ENCODE results near the gene EEFSEC. TPM values are rescaled to one million over a fixed set of nuclear protein-coding genes. Genes with fewer than 3 reads are reported as not detected.

EEFSEC gene
- total and polyA plus RNA-seq, 2 of the 4 experiments (the other 2 are of a cell fraction) = 4.5 to 9.3 TPM

DNA sequence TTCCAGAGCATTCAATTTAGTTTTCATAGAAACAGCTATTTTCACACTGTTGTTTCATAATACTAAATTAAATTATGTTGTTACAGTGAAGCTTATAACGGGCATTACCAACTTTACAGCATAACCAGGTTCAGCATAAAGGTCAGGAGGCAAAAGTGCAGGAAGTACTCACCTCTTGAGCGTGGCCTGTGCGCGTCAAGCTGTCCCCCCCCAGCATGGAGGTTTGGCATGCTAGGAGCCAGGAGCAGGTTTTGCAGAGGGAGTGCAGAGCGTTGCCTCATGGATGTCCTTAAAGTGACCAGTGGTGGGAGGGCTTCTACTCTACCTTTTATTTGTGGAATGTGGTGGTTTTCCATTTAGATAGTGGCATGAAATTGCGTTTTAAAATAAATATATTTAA, 104.4 kb downstream of the EEFSEC start:
- H3K23ac ChIP-seq (ENCODE audit: low read depth, low read length) = no peak overlapping the region
- peaks cover 12% of the 10 kb centered on the region; the same call in 1 of the 2 replicates for H3K9me1 ChIP-seq (ENCODE audit: insufficient read depth, low read length)
- H3K27ac ChIP-seq (ENCODE audit: insufficient read depth, low read length) = no peak overlapping the region
- no peak overlapping the region for H4K8ac ChIP-seq (ENCODE audit: low read depth in 2 of 2, low read length in 2 of 2)
- no peak overlapping the region for H2AFZ ChIP-seq (replicated peaks; ENCODE audit: low read length, poor library complexity)
- no peak overlapping the region for H3K18ac ChIP-seq (ENCODE audit: low read depth, low read length)
- no peak for ATAC-seq (ENCODE audit: low read depth)
- no peak overlapping the region for H4K5ac ChIP-seq (ENCODE audit: low read depth, low read length)
- H2BK120ac ChIP-seq (ENCODE audit: low read depth, low read length) = no peak overlapping the region
- H3K9me3 ChIP-seq (ENCODE audit: control insufficient read depth, insufficient read depth, low read length) = peaks cover 4% of the 10 kb centered on the region
- H3K4me3 ChIP-seq (ENCODE audit: insufficient read depth, low read depth, low read length) = no peak overlapping the region
- no peak overlapping the region for H2AK5ac ChIP-seq (ENCODE audit: low read depth, low read length)
- H3K4me1 ChIP-seq (ENCODE audit: control insufficient read depth, insufficient read depth, low read length) = peaks cover 6% of the 10 kb centered on the region; the same call in 1 of the 2 replicates
- ChIA-PET POLR2A (ENCODE audit: unreplicated experiment) (no interaction called here), CTCF (no interaction called here)
- TF ChIP-seq SMC3 (IDR thresholded peaks at IDR 0.05; ENCODE audit: low read depth, low read length) = no peak
- no peak for TF ChIP-seq MXI1 (IDR thresholded peaks at IDR 0.05; ENCODE audit: borderline replicate concordance, low read depth, low read length)
- no peak for TF ChIP-seq POLR2A (IDR thresholded peaks at IDR 0.05; ENCODE audit: low read depth, low read length)
- no peak for TF ChIP-seq RFX5 (IDR thresholded peaks at IDR 0.05; ENCODE audit: low read depth, low read length)
- TF ChIP-seq FOS (IDR thresholded peaks at IDR 0.05; ENCODE audit: low read depth, low read length) = no peak
- no peak for TF ChIP-seq BHLHE40 (IDR thresholded peaks at IDR 0.05; ENCODE audit: low read depth, low read length)
- TF ChIP-seq RAD21 (IDR thresholded peaks at IDR 0.05; ENCODE audit: low read length) = no peak
- no peak for TF ChIP-seq ELK1 (IDR thresholded peaks at IDR 0.05; ENCODE audit: borderline replicate concordance, low read depth, low read length)
- TF ChIP-seq MAFK (IDR thresholded peaks at IDR 0.05; ENCODE audit: low read depth, low read length) = no peak
- no peak for TF ChIP-seq MAZ (IDR thresholded peaks at IDR 0.05; ENCODE audit: borderline replicate concordance, low read depth, low read length)
- no peak for TF ChIP-seq CHD1 (IDR thresholded peaks at IDR 0.05; ENCODE audit: low read depth, low read length)
- TF ChIP-seq RCOR1 (IDR thresholded peaks at IDR 0.05; ENCODE audit: insufficient replicate concordance, low read length) = no peak
- TF ChIP-seq NFE2L2 (IDR thresholded peaks at IDR 0.05; ENCODE audit: low read depth, low read length) = no peak
- TF ChIP-seq, protein P1, sequence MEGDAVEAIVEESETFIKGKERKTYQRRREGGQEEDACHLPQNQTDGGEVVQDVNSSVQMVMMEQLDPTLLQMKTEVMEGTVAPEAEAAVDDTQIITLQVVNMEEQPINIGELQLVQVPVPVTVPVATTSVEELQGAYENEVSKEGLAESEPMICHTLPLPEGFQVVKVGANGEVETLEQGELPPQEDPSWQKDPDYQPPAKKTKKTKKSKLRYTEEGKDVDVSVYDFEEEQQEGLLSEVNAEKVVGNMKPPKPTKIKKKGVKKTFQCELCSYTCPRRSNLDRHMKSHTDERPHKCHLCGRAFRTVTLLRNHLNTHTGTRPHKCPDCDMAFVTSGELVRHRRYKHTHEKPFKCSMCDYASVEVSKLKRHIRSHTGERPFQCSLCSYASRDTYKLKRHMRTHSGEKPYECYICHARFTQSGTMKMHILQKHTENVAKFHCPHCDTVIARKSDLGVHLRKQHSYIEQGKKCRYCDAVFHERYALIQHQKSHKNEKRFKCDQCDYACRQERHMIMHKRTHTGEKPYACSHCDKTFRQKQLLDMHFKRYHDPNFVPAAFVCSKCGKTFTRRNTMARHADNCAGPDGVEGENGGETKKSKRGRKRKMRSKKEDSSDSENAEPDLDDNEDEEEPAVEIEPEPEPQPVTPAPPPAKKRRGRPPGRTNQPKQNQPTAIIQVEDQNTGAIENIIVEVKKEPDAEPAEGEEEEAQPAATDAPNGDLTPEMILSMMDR (conservative IDR thresholded peaks at IDR 0.05; ENCODE audit: low read depth, low read length) = no peak
- TF ChIP-seq CEBPB (IDR thresholded peaks at IDR 0.05; ENCODE audit: low read depth, low read length) = no peak
- TF ChIP-seq USF2 (IDR thresholded peaks at IDR 0.05; ENCODE audit: low read depth, low read length) = no peak
- in situ Hi-C loops (cut with MboI; ENCODE audit: low sequenced_read_pairs) (no loop called here), intact Hi-C loops (cut with micrococcal nuclease) (no loop called here), dilution Hi-C loops (cut with HindIII; ENCODE audit: low sequenced_read_pairs, unreplicated experiment) (no loop called here)
- peaks cover 7% of the 10 kb centered on the region; the same call in 1 of the 2 replicates for H4K20me1 ChIP-seq (ENCODE audit: insufficient read depth, low read length)
- H3K14ac ChIP-seq (replicated peaks; ENCODE audit: low read depth, low read length) = no peak overlapping the region
- H3K4ac ChIP-seq (ENCODE audit: low read depth, low read length) = no peak overlapping the region
- H2BK15ac ChIP-seq (ENCODE audit: low read depth, low read length) = no peak overlapping the region
- no peak overlapping the region for H3K9ac ChIP-seq (ENCODE audit: low read depth, low read length)
- no peak overlapping the region for H4K91ac ChIP-seq (ENCODE audit: insufficient read depth, low read depth, low read length)
- H2AK9ac ChIP-seq (replicated peaks; ENCODE audit: low read depth, low read length, poor library complexity) = no peak overlapping the region
- no peaks in the 10 kb centered on the region for H3K27me3 ChIP-seq (ENCODE audit: control insufficient read depth, insufficient read depth, low read length)
- H2BK5ac ChIP-seq (ENCODE audit: low read depth, low read length, poor library complexity, severe bottlenecking) = no peak overlapping the region
- no peak overlapping the region for H2BK20ac ChIP-seq (ENCODE audit: low read depth, low read length)
- WGBS, 2 experiments (ENCODE audit: extremely low coverage in 2 of 2, insufficient read length in 1 of 2) = no CpG with 5 or more reads among the region's 6 CpGs
- no peak overlapping the region for H3K4me2 ChIP-seq (ENCODE audit: low read depth, low read length)
- DNase-seq = no peak
- H3K36me3 ChIP-seq (ENCODE audit: control insufficient read depth, insufficient read depth, low read length) = no peaks in the 10 kb centered on the region
- peaks cover 0 to 16% of the 10 kb centered on the region in 2 experiments; a peak in 3 of 4 replicates for H3K79me1 ChIP-seq (ENCODE audit: low read depth in 1 of 2, low read length in 2 of 2)
- no peak overlapping the region for H3K56ac ChIP-seq (ENCODE audit: extremely low read depth, insufficient read depth, low read length)
- no TSS peak for BruUV-seq (replicated peaks)
